GM19025 (cell line): ENCODE data around the gene KRTAP3-1.

ENCODE experiments used
- ATAC-seq: cut with Tn5 transposase; IDR thresholded peaks from one replicate; pipeline ENCODE4 v1.9.1; 2021; ENCODE audit warnings: mild to moderate bottlenecking, low read depth, moderate library complexity; ENCODE audit not compliant: unreplicated experiment

The KRTAP3-1 gene

DNA sequence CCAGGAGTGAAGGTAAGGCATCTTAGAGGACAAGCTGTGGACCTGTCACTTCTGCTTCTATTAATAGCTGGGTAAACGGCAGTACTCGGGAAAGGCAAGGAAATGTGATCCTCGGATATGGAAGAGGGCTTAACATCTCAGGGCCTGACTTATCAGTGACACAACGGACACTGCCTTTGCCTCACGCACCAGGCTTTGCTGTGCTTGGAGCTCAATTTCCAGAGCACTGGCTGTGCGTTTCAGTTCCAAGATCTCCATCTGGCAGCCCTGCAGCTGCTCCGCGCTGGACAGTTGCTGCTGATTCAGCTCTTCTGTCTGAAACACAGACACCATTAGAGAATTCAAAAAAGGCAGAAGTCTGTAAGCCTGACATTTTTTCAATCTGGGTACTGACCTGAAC lies 28.3 kb downstream of the KRTAP3-1 start:
- no peak for ATAC-seq

DNA sequence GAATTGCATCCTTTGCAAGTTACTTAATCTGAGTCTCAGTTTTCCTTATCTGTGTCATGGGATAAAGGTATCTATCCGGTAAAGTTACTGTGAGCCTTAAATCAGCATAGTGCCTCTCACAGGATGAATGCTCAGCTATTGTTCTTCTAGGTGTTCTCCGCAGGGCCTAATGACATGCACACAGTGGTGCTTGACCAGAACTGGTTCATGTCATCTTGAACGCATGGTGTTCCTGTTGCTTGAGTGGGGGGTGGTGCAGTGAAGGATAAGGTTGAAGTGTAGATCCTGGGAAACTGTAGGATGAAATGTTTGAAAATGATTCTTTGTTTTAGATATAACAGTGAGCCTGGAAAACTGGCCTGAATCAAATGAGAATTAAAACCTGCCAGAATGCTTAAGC lies 28.8 kb downstream of the KRTAP3-1 start:
- ATAC-seq = no peak

- no peak for ATAC-seq
These were observed 30.3 kb downstream of the KRTAP3-1 start for GRCh38 chr17:40978575-40979151.

DNA sequence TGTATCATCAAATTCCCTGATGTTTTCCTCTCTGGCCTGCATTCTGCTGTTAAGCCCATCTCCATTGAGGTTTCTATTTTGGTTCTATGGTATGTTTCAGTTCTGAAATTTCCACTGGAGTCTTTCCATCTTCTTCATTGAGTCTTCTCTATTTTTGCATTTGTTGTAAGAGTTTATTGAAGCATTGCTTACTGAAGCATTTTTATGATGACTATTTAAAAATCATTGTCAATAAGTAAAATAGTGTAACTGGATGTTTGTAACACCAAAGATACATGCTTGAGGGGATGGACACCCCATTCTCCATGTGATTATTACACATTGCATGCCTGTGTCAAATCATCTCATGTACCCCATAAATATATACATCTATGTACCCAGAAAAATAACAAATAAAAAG lies 33.4 kb downstream of the KRTAP3-1 start:
- no peak for ATAC-seq

DNA sequence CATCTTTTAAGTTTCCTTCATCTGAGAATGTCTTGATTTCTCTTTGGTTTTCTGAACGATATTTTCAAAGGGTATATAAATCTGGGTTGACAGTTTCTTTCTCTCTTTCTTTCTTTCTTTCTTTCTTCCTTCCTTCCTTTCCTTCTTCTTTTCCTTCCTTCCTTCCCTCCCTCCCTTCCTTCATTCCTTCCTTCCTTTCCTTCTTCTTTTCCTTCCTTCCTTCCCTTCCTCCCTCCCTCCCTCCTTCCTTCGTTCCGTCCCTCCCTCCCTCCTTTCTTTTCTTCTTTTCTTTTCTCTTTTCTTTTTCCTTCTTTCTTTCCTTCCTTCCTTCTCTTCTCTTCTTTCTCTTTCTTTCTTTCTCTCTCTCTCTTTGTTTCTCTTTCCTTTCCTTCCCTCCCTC lies 34.6 kb downstream of the KRTAP3-1 start:
- ATAC-seq = no peak

DNA sequence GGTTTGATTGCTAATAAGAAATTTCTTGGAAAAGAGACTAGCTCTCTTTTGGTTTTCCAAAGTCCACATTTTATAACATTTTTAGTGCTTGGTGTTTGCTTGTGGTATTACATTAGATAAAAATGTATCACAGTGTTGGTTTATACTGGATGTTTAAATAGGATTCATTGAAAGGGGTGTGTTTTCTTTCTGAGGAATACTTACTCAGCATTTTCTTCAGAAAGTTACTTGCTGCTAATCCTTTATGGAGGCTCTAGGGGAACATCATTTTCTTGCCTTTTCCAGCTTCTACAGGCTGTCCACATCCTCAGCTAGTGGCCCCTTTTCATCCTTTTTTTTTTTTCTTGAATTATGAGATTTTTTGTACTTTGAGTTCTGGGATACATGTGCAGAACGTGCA lies 41.3 kb downstream of the KRTAP3-1 start:
- ATAC-seq = no peak

DNA sequence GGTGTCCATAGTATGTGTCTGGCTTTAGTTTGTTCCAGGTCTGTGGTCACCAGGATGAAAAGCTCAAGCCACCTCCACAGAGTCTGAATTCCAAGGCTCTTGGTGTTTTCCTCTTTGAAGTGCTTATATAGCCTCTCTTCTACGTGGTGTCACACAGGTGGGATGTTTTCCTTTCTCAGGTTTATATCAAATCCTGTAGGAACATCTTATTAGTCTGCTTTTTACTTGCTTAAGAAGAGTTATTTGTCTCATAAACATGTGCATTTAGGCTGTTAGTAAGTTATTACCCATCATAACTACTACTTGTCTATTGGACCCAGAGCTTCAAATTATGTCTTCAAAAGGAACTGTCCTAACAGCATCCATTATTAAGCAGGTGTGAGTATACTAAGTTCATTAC lies 42.1 kb downstream of the KRTAP3-1 start, which contains the start of gene KRT39:
Gene KRT39, minus strand, starts transcription at position 101 of the 400 bp plus-strand sequence. Its CDS starts 92 bp downstream, at position 9.
- no peak for ATAC-seq

DNA sequence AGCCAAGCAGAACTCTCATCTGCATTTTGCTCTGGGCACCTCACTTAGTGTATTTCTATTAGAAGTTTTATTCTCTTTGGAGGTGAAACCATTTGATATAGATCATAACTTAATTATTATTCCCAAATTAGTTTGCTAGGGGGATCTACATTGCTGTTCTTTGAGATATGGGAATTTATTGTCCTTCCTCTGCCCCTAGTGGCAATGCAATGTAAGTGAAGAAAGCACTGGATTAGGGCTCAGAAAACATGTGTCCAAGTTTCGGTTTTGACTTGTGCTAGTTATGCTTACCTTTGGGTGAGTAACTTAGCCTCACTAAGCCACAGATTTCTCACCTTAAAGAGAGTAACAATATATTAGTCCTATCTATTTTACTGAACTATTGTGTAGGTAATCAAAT lies 45.1 kb downstream of the KRTAP3-1 start:
- no peak for ATAC-seq

DNA sequence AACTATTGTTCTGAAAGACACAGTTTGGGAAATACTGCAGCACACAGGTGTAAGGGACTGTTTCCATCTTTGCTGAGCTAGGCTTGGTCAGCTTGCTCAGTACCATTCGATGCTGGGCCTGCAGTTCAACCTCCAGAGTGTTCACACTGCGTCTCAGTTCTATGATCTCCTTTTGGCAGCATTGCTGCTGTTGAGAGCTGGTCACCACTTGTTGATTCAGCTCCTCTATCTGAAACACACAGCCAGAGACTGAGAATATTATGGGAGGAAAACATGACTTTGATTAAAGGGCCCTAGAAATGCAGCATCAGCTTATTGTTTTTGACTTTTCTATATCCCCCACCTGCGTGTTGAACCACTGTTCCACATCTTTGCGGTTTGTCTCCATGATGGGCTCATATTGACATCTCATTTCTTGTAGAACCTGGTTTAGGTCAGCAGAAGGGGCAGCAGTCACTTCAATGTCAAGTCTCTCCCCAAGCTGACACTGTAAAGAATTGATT lies 46.8 kb downstream of the KRTAP3-1 start:
- ATAC-seq = no peak

GRCh38 chr17:40961591-40961990 lies 47.3 kb downstream of the KRTAP3-1 start:
- ATAC-seq = no peak

GRCh38 chr17:40960144-40960543 lies 48.8 kb downstream of the KRTAP3-1 start:
- no peak for ATAC-seq
